ENCODE data around the gene KREMEN1. TPM values are rescaled to one million over a fixed set of nuclear protein-coding genes. Genes with fewer than 3 reads are reported as not detected.
"Not testable (repeated sequence)": the region's sequence is repeated elsewhere in the genome, so short reads cannot be mapped to it uniquely, and the experiment has no call there.

The KREMEN1 gene
- total and polyA plus RNA-seq, 2 of the 4 experiments (the other 2 are of a cell fraction): 2.9 to 4.6 TPM

- H4K91ac ChIP-seq (ENCODE audit: insufficient read depth, low read depth, low read length); H3K23ac ChIP-seq (ENCODE audit: low read depth, low read length); H3K4me3 ChIP-seq (ENCODE audit: insufficient read depth, low read depth, low read length); H3K56ac ChIP-seq (ENCODE audit: extremely low read depth, insufficient read depth, low read length); H3K4ac ChIP-seq (ENCODE audit: low read depth, low read length); H2BK120ac ChIP-seq (ENCODE audit: low read depth, low read length); H2BK5ac ChIP-seq (ENCODE audit: low read depth, low read length, poor library complexity, severe bottlenecking); H3K9me3 ChIP-seq (ENCODE audit: control insufficient read depth, insufficient read depth, low read length); H2AK5ac ChIP-seq (ENCODE audit: low read depth, low read length); H2BK15ac ChIP-seq (ENCODE audit: low read depth, low read length); H3K14ac ChIP-seq (replicated peaks; ENCODE audit: low read depth, low read length); H4K8ac ChIP-seq (ENCODE audit: low read depth in 2 of 2, low read length in 2 of 2); H3K18ac ChIP-seq (ENCODE audit: low read depth, low read length); H3K27ac ChIP-seq (ENCODE audit: insufficient read depth, low read length); BruUV-seq (replicated peaks); dilution Hi-C loops (cut with HindIII; ENCODE audit: low sequenced_read_pairs, unreplicated experiment); H3K27me3 ChIP-seq (ENCODE audit: control insufficient read depth, insufficient read depth, low read length); H2AFZ ChIP-seq (replicated peaks; ENCODE audit: low read length, poor library complexity); POLR2A ChIA-PET (ENCODE audit: unreplicated experiment); H3K4me2 ChIP-seq (ENCODE audit: low read depth, low read length); H3K79me1 ChIP-seq (ENCODE audit: low read depth in 1 of 2, low read length in 2 of 2); ATAC-seq (ENCODE audit: low read depth); H3K9ac ChIP-seq (ENCODE audit: low read depth, low read length); DNase-seq; H3K36me3 ChIP-seq (ENCODE audit: control insufficient read depth, insufficient read depth, low read length); H3K4me1 ChIP-seq (ENCODE audit: control insufficient read depth, insufficient read depth, low read length); H2BK20ac ChIP-seq (ENCODE audit: low read depth, low read length); H2AK9ac ChIP-seq (replicated peaks; ENCODE audit: low read depth, low read length, poor library complexity); H4K5ac ChIP-seq (ENCODE audit: low read depth, low read length): not testable (repeated sequence)
- Histone ChIP-seq H4K20me1 (ENCODE audit: insufficient read depth, low read length) (peaks cover 13% of the 10 kb centered on the region), H3K9me1 (ENCODE audit: insufficient read depth, low read length) (peaks cover 12% of the 10 kb centered on the region; the same call in 1 of the 2 replicates)
- CTCF ChIA-PET: interaction anchor here (1.1 to 2.0 kb wide), 3 partner anchors 83 to 183 kb away, joined by 3 to 21 read pairs (median 4); partner anchors contain the start of gene ZNRF3
- in situ Hi-C loops (cut with MboI; ENCODE audit: low sequenced_read_pairs) (loop anchor here (5.0 to 10.0 kb wide), 3 partner anchors 182 to 435 kb away; no protein-coding TSS in a partner anchor), intact Hi-C loops (cut with micrococcal nuclease) (loop anchor here (1.0 kb wide), 6 partner anchors 115 to 439 kb away; partner anchors contain the start of gene ZNRF3)
- no CpG with 5 or more reads among the region's 4 CpGs for WGBS, 2 experiments (ENCODE audit: extremely low coverage in 2 of 2, insufficient read length in 1 of 2)
These were observed 33.2 kb upstream of the KREMEN1 start for GRCh38 chr22:29039684-29040083.
